HG03135 (cell line): ENCODE data around the gene KRT86.
"Not testable (repeated sequence)": the region's sequence is repeated elsewhere in the genome, so short reads cannot be mapped to it uniquely, and the experiment has no call there.

Experiments used
- ATAC-seq: cut with Tn5 transposase; IDR thresholded peaks from one replicate; pipeline ENCODE4 v1.9.1; 2021; ENCODE audit warnings: mild to moderate bottlenecking, moderate library complexity; ENCODE audit not compliant: unreplicated experiment

The KRT86 gene

GRCh38 chr12:52331039-52331438, 56.6 kb downstream of the KRT86 start:
- no peak for ATAC-seq

- no peak for ATAC-seq
These were observed 57.4 kb downstream of the KRT86 start for GRCh38 chr12:52331833-52332232.

GRCh38 chr12:52332381-52332780, 57.9 kb downstream of the KRT86 start:
- no peak for ATAC-seq

GRCh38 chr12:52333321-52333720, 58.9 kb downstream of the KRT86 start:
- no peak for ATAC-seq

GRCh38 chr12:52334185-52334584, 59.7 kb downstream of the KRT86 start:
- no peak for ATAC-seq

GRCh38 chr12:52335598-52336262, 61.3 kb downstream of the KRT86 start:
- ATAC-seq = no peak

GRCh38 chr12:52336641-52337040, 62.2 kb downstream of the KRT86 start:
- no peak for ATAC-seq

- ATAC-seq = no peak
These were observed 62.6 kb downstream of the KRT86 start for GRCh38 chr12:52337054-52337453.

GRCh38 chr12:52338241-52338960, 64.0 kb downstream of the KRT86 start:
- no peak for ATAC-seq

GRCh38 chr12:52341066-52341580, 66.7 kb downstream of the KRT86 start:
- no peak for ATAC-seq

- no peak for ATAC-seq
These were observed 68.5 kb downstream of the KRT86 start for GRCh38 chr12:52342781-52343490.

- no peak for ATAC-seq
These were observed 69.1 kb downstream of the KRT86 start for GRCh38 chr12:52343550-52343949.

GRCh38 chr12:52344111-52344510, 69.7 kb downstream of the KRT86 start:
- ATAC-seq = no peak

- ATAC-seq = not testable (repeated sequence)
These were observed 70.6 kb downstream of the KRT86 start for GRCh38 chr12:52345041-52345440.

GRCh38 chr12:52346593-52346992, 72.1 kb downstream of the KRT86 start:
- no peak for ATAC-seq

- no peak for ATAC-seq
These were observed 72.6 kb downstream of the KRT86 start for GRCh38 chr12:52347016-52347415.

GRCh38 chr12:52347551-52348510, 73.4 kb downstream of the KRT86 start:
- no peak for ATAC-seq

GRCh38 chr12:52349196-52349595, 74.8 kb downstream of the KRT86 start:
- no peak for ATAC-seq

- ATAC-seq = no peak
These were observed 75.7 kb downstream of the KRT86 start for GRCh38 chr12:52350021-52350620.

- no peak for ATAC-seq
These were observed 76.3 kb downstream of the KRT86 start for GRCh38 chr12:52350786-52351185.
